GM21360 (cell line): ENCODE measurements around the gene FTO.
A peak's percentile ranks its signal among the peaks of the same experiment; 100 is the strongest.
"Not testable (repeated sequence)": the region's sequence is repeated elsewhere in the genome, so short reads cannot be mapped to it uniquely, and the experiment has no call there.

ENCODE experiments used
- ATAC-seq: cut with Tn5 transposase; IDR thresholded peaks from one replicate; pipeline ENCODE4 v1.9.1; 2021; ENCODE audit warnings: mild to moderate bottlenecking, moderate library complexity; ENCODE audit not compliant: unreplicated experiment

FTO gene

DNA sequence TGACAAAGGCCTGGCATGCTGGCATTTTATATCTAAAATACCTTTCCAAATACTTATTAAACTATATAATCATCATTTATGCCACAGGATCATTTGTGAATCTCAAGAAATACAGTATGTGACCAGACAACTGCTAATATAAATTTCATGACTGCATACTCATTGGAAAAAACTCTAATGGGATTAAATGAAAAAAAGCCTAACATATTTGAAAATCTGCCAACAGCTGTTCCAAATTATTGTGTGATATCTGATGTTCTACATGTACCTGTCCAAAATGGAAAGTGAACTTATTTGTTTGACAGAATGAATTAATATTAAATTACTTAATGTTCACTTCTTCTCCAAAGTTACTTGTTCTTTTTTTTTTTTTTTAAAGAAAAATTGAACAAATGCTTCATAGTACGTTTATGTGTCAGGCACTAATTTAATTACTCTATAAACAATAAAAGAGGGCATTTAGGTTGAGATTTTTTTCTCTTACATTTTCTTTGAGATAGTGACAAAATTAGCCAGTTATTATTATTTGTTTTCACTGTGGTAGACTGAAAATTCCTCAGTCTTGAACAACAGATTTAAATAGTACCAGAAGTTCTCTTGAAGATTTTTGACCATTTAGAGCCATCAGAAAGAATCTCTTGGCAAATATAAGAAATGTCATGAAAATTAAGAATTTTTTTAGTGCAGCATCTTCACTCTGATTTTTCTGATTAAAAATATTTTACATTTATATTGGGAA lies 114.0 kb downstream of the FTO start:
- ATAC-seq, result no peak

DNA sequence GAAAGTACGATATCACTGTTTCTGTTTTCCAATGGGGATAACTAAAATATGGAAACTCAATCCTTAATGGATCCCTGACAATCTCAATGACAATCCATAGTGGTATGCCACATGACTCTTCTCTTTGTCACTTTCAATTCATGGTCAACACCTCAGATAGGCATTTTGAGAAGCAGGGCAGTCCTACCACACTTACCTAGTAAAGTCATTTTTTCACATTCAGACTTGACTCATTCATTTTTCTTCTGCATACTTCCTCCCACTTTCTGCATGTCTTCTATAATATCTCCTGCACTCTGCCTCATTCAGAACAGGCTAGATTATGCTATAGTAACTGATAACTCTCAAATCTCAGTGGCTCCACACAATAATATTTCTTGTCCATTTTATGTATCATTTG lies 117.5 kb downstream of the FTO start:
- no peak for ATAC-seq

DNA sequence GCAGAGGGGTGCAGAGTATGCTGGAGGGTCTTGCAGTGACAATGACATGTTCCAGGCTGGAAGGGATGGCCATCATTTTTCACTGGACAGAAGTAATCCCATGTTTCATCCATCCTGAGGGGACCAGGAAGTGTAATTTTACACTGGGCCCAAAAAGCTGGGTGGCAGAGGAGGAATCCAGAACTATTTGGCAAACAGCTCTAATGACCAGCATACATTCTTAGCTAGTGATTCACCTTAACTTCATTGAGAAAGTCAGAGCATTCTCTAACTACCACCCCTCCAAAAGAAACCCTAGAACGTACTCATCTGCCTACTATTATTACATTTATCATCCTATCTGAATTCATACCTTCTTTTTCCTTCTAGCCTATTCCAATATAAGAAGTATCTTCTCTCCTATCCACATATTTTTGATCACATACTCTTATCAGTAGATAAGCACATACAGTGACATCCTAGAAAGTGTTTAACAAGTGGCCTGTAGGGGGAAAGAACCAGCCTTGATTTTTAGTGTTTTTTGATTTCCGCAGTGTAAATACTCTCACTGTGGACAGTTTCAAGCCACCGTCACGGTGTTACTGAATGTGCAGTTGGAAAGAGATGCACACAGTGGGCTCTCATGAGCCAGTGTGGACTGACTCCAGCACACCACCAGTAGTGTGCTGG lies 118.1 kb downstream of the FTO start:
- no peak for ATAC-seq

DNA sequence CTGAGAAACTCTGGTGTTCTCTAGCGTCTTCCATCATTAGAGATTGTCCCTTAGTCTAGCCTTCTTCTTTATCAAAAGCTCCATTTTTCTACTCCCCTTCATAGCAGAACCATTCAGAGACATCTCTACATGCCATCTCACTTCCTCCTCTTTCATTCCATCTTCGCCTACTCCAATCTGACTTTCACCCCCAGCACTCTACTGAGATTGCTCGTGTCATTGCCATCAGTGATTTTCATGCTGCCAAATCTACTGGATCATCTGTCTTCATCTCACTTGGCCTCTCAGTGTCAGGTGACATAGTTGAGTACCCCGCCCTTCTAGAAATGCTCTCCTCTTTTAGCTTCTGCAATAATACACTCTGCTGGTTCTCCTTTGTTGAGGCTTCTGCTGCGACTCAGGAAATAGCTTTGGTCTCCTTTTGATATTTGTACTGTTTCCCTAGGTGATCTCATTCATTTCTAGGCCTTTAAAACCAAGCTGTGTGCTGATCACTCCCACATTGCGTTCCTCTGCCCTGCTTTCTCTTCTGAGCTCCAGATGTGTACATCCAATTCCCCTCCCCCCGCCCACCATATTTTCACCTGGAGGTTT lies 119.1 kb downstream of the FTO start:
- peak; percentile 78 for ATAC-seq

DNA sequence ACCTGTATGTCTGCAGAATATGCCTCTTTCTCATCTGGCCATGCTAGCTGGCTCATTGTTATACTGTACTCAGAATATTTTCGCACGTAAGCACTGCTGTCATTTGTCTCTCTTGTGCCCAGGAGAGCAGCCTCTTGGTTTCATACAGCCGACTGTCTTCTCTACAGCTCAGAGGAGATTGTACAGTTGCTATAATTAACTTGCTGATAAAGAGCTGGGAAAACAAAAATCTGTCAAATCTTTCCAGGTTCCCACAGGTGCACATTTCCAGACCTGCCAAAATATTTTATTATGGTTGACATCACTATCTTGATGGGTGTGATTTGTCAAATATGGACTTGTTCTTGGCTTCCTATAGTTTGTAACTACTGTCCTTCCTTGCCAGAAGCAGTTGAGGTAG lies 122.7 kb downstream of the FTO start:
- no peak for ATAC-seq

DNA sequence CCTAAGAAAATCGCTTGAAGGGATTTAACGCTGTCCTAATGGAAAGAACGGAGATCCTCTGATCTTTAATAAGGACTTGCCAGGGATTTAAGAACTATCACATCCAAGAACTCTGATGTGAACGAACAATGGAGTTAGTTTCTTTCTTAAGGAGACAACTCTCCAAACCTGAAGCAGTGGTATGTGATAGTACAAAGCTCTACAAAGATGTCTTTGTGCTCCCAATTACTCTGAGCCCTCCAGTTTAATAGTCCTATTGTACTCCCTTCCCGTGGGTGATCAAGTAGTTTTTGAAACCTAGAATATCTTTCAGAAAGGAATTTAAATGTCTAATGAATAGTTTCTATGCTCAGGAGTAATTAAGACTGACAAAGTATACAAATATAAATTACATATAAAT lies 123.8 kb downstream of the FTO start:
- no peak for ATAC-seq

DNA sequence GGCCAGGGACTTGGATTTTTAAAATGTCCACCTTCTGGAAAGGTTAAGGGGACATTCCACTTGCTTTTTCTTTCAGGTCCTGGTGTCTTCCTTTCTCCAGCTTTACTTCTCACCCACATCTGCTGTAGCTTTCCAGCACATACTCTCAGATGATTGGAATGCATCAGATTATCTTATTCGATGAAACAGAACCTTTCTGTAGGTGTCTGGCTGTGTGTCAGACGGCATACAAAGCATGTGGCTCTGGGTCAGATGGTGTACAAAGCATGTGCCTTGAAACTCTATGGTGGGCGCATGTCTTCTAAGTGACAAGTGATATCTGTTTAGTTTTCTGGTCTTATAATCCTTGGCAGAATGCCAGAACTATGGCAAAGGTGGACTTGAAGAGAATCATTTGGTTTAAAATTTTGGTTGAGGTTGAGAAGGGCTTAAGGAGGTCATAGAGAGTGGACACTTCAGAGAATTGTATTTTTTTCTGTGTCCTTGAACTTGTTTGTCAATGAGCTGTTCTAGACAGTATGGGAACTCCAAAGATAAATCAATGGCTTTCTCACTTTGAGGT lies 125.3 kb downstream of the FTO start:
- no peak for ATAC-seq

DNA sequence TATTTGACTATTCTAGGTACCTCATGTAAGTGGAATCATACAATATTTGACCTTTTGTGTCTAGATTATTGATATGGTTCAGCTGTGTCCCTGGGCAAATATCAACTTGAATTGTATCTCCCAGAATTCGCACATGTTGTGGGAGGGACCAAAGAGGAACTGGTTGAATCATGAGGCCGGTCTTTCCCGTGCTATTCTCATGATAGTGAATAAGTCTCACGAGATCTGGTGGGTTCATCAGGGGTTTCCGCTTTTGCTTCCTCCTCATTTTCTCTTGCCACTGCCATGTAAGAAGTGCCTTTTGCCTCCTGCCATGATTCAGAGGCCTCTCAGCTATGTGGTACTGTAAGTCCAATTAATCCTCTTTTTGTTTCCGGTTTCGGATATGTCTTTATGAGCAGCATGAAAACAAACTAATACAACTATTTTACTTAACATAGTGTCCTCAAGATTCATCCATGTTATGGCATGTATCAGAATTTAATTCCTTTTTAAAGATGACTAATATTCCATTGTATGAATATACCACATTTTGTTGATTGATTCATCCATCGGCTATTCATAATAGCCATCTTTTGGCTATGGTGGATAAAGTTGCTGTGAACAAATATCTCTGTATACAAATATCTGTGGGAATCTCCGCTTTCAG lies 129.1 kb downstream of the FTO start:
- ATAC-seq, result no peak

DNA sequence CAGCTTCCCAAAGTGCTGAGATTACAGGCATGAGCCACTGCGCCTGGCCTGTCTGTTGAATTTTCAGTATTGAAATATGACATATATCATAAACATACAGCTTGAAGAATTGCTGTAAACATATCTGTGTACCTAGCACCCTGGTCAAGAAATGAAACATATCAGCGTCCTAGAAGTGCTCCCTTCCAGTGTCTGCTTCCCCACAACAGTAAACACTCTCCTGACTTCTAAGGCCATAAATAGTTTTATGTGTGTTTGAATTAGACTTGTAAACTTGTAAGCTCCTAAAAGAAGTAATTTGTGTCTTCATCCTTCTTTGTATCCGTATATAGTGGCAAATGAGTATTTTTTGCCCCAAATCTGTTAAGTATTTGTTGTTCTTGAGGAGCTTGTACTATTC lies 132.2 kb downstream of the FTO start:
- ATAC-seq, result no peak

DNA sequence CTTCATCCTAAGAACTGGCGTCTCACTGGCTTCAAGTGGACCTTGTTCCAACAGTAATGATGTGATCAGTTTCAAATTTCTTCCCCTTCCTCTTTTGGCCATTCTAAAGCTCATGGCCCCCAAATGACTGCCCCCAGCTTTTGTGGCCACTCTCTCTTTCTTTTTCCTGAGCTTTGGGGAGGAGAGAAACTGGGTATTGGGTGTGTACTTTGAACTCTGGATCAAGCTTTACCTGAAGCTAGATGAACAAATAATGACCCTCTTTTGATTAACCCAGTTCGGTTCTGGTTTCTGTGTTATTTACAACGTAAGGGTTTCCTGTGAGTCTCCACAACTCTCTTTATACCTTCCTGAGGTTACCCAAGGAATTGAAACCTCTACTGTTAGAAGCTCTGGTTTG lies 132.7 kb downstream of the FTO start:
- ATAC-seq, result no peak

DNA sequence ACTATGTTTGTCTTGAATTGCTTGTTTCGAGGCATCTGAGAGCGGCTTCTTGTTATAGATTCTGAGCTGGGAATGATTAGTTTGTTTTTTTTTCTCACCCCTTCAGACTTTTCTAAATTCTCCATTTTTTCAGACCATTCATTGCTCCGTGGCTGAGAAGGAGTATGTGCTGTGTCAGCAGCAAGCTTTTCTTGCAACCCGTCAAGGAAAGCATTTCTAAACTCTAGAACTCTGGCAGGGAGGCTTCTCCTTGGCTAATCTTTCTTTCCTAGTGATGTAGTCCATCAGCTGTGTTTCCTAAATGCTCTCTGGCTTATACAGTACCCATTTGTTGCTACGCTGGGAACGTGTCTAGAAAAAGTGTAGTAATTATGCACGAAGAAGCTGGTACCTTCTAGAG lies 133.5 kb downstream of the FTO start:
- ATAC-seq, result no peak

DNA sequence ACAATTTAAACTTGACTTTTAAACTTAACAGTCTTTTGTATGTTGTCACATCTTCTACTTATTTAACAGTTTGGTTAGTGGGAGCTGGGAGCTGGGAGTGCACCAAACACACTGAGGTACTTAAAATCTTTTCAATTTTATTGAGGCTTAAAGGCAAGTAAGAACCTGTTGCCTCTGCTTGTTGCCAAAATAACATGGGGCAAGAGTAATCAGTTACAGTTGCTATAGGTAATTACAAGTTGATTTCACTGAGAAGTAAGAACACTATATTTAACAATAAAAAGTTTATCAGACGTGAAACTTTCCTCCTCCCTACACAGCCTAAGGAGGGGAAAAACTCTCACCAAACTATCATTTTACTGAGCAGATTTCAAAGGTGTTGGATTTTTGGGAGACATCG lies 135.2 kb downstream of the FTO start:
- no peak for ATAC-seq

DNA sequence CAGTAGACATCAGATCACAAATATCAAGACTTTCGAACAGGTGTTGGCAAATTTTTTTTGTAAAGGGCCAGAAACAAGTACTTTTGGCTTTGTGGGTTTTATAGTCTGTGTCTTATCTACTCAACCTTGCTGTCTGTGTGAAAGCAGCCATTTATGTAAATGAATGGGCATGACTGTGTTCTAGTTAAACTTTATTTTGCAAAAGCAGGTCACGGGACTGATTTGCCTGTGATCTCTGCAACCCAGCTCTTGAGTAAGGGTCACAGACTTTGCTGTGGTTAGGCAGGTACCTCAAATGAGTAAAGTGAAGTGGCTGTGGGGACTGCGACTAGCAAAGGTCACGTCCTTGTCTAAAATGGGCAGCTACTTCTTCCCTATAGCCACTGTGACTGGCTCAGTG lies 136.5 kb downstream of the FTO start:
- no peak for ATAC-seq

DNA sequence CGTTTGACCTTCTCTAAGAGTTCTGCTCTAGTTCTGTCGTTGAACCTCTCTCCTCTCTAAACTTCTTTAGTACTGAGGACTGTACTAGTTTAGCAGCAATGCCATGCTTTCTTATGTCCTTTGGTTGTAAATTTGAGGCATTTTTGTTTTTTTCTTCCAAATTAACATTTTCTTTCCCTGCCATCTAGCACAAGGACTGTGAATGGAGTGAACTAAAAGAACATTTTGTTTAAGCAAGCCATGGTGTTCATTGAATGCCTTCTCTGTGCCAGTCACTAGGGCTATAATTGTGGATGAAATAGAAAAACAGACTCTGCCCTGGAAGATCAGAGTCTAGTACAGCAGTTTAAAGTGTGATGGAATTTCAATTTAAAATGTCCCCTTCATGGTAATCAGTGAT lies 137.9 kb downstream of the FTO start:
- ATAC-seq, result no peak

DNA sequence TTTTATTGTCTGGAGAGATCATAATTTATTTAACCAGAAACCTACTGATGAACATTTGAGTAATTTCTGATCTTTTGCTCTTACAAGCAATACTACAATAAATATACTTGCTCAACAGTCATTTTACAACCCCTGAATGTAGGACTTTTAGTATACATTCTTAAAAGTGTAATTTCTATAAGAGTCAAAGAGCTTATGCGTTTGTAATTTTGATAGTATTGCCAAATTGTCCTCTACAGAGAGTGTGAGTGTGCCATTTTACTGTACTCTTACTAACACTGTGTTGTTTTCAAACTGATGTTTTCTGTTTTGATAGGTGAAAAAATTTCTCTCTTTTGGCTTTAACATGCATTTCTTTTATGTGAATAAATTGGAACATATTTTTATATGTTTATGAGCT lies 139.1 kb downstream of the FTO start:
- ATAC-seq, result no peak

DNA sequence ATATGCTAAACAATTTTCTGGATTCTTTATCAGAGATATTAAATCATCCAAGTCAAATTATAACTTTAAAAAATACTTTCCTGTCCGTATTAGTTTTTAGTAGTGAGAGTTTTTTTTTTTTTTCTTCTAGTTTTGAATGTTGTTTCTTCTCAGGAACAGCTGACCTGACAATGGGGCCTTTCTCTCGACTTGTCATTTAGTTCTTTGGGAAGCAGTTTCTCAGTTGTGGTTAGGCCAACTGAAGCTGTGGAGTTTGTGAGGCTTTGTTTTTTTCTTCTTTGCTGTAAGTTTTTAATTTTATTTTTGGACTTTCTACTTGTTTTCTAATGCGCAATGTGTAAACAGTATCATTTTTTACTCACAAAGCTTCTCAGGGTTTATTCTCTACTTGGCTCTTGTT lies 140.8 kb downstream of the FTO start:
- no peak for ATAC-seq

DNA sequence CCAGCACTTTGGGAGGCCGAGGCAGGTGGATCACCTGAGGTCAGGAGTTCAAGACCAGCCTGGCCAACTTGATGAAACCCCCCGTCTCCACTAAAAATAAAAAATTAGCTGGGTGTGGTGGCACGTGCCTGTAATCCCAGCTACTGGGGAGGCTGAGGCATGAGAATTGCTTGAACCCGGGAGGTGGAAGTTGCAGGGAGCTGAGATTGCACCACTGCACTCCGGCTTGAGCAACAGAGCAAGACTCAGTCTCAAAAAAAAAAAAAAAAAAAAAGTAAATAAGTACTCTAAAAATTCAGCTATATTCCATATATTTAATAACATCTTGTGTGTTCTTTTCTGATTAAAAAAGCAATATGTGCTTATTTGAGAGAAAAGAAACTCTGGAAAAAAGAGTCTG lies 142.6 kb downstream of the FTO start:
- not testable (repeated sequence) for ATAC-seq

DNA sequence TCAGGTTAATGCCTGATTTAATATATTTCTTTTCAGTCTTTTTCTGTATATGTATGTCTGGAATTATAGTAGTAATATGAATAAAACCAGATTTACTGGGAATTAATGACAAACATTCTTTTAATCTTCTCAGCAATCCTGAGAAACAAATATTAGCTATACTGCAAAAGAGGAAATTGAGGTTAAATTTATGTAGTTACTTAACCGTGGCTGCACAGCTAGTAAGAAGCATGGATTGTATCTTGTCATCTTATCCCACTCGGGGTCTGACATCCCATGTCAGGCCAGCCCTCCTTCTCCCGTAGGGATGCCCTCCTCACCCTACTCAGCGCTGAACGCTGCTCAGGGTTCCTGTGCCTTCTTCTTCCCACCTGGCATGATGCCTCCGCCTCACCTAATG lies 143.0 kb downstream of the FTO start:
- ATAC-seq, result no peak

DNA sequence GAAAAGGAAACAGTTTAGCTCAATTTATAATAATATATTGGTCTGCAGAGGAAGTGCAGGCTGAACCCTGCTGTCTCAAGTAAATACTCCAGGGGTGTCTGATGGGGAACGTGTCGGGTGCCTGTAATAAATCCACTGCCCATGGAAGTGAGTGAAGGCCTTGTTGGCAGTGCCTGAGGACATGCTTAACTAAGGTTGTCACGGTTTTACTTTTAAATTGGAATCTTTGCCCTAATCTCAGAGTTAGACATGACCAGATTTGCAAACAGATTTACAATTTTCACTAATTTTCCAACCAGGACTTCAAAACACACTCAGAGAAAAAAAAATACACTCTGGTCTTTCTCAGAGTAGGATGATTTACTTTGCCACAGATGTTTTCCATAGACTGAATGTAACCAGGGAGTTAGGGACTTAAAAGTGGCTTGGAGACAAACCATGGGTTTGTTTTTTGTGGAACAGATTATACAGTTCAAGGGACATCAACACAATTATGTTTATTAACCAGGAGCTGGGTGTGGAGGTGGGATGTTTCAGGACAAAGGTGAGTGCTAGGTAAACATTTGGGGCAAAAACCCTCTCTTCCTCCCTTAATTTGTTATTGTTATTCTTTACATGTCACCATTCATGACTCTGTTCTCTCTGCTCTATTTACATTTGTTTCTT lies 144.5 kb downstream of the FTO start:
- no peak for ATAC-seq

DNA sequence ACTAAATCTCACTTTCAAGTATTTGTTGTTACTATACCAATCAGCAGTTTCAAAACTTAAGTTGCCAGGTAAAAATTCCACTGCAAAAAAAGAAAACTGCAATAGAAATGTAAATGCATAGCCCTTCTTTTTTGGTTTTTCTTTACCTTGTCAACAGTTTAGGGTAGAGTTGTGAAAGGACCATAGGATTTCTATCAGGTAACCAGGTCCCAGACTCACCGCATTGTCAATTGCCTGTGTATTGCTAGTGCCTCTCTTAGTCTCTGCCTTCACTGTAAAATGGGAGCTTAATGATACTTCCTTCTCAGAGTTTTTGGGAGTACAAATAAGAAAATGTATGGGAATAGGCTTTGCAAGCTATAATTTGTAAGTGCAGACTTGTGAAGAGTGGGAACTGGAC lies 145.0 kb downstream of the FTO start:
- ATAC-seq, result no peak

DNA sequence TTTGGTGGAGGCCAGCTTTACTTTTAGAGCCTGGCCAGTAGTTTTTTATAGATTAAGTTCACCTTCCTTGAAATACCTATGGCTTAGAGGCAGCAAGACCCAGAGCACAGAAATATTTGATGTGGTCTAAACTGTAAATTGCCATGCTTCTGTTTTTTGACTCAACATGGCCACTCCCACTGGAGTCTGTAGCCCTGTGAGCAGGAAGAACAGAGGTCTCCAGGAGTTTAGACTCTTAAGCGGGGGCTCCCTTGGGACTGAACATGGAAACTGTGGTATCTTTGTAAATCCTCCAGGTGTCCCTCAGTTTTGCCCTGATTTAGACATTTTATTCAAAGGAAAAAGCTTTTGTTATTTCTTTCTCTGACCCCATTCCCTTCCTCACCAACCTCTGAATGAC lies 145.6 kb downstream of the FTO start:
- ATAC-seq, result no peak
